Spleen (tissue), 13 donors: ENCODE results near the gene IDH1. TPM values are rescaled to one million over a fixed set of nuclear protein-coding genes. Genes with fewer than 3 reads are reported as not detected.

Experiments
- DNase-seq: peaks from one replicate; pipeline ENCODE4 v3.0.0-alpha.2; 2020
- H3K27ac ChIP-seq, 8 donors: fragments of 200-600 bp; sonication (generic) in 7 of 8; 1 replicate in 4 of 8; 2 replicates in 4 of 8; pipeline versions ENCODE4 v1.5.0 to v1.8.0; 2016 to 2021; ENCODE audit warnings: inconsistent platforms in 4 of 8, mild to moderate bottlenecking in 4 of 8, moderate library complexity in 1 of 8
- H3K27me3 ChIP-seq, 7 donors: fragments of 200-600 bp; sonication (generic) in 6 of 7; replicated peaks in 1 of 7; 1 replicate in 4 of 7; 2 replicates in 3 of 7; pipeline versions ENCODE4 v1.5.0 to v1.8.0; 2016 to 2021; ENCODE audit warnings: inconsistent platforms in 3 of 7, mild to moderate bottlenecking in 1 of 7
- H3K36me3 ChIP-seq, 6 donors: fragments of 200-600 bp; sonication (generic) in 5 of 6; 1 replicate in 4 of 6; 2 replicates in 2 of 6; pipeline versions ENCODE4 v1.5.0 to v1.8.0; 2016 to 2021; ENCODE audit warnings: inconsistent platforms in 2 of 6
- H3K4me1 ChIP-seq, 6 donors: fragments of 200-600 bp; sonication (generic) in 5 of 6; 1 replicate in 3 of 6; 2 replicates in 3 of 6; pipeline versions ENCODE4 v1.5.0 to v1.8.0; 2016 to 2021; ENCODE audit warnings: inconsistent platforms in 3 of 6
- H3K4me3 ChIP-seq, 8 donors: fragments of 200-600 bp; sonication (generic) in 7 of 8; 1 replicate in 4 of 8; 2 replicates in 4 of 8; pipeline versions ENCODE4 v1.5.0 to v1.8.0; 2016 to 2021; ENCODE audit warnings: inconsistent platforms in 4 of 8, mild to moderate bottlenecking in 4 of 8, moderate library complexity in 2 of 8
- H3K9me3 ChIP-seq, 8 donors: fragments of 200-600 bp; sonication (generic) in 7 of 8; 1 replicate in 4 of 8; 2 replicates in 4 of 8; pipeline versions ENCODE4 v1.5.0 to v1.8.0; 2016 to 2021; ENCODE audit warnings: inconsistent platforms in 4 of 8
- CTCF ChIP-seq, 11 experiments: fragments of 200-600 bp in 7 of 11; fragments of 450-650 bp in 4 of 11; sonication (generic) in 4 of 11; IDR thresholded peaks in 8 of 11; conservative IDR thresholded peaks in 3 of 11; 1 replicate in 7 of 11; 2 replicates in 4 of 11; pipeline versions ENCODE4 v1.4.0 to v1.8.0; 2016 to 2021; ENCODE audit warnings: antibody characterized with exemption in 11 of 11, inconsistent platforms in 4 of 11, mild to moderate bottlenecking in 1 of 11
- POLR2A ChIP-seq, 3 donors: fragments of 450-650 bp; IDR thresholded peaks; one replicate each; pipeline ENCODE4 v1.5.1; 2017; ENCODE audit warnings: antibody characterized with exemption in 3 of 3, mild to moderate bottlenecking in 1 of 3
- POLR2AphosphoS5 ChIP-seq, 3 donors: sonication (generic); formaldehyde crosslinking; IDR thresholded peaks; one replicate each; pipeline ENCODE4 v1.5.1; 2017; ENCODE audit warnings: antibody characterized with exemption in 3 of 3
- WGBS, 5 donors: extraction: QIAGEN DNeasy Blood & Tissue Kit in 3 of 5; methylation state at CpG; one replicate each; pipeline versions ENCODE4 v1.1.5 to v1.1.7; 2013 to 2018; 5-methylcytosine and 5-hydroxymethylcytosine counted together
- intact Hi-C: fragments of 100-400 bp; cut with DNase I; formaldehyde crosslinking; loops from one replicate; pipeline ENCODE4 v1.15.0; 2023; ENCODE audit warnings: low total_unique reads
- long read RNA-seq, 2 donors: transcript quantifications; one replicate each; lab custom pipeline, GENCODE V29; 2026
- polyA plus RNA-seq, 3 donors: library from polyadenylated mRNA; stranded (reverse); fragments of 200-250 nt; gene quantifications; one replicate each; pipeline ENCODE4 v1.2.1, GENCODE V29; 2013
- total RNA-seq, 7 donors: library from RNA; depleted of rRNA in 3 of 7; stranded (reverse); fragments of >200 nt in 3 of 7; fragmentation: NEBNext Ultra II Directional in 4 of 7; extraction: Animal tissue kit (Norgen Biotek cat#: 25700) in 4 of 7; gene quantifications; one replicate each; pipeline versions ENCODE4 v1.1.0 to v1.2.1, GENCODE V29; 2016 to 2021
- donor health status: healthy with polysubstance abuse.
- donor health status: DM: no; HTN: no; CAD: no; lungs with moderate emphysema.
- donor health status: DM: no; HTN: no; CAD: no.
- donor health status: Bipolar disorder and iron deficiency.
- donor health status: healthy.
- donor health status: DM: no; HTN: no; CAD: no.
- donor health status: DM: yes; HTN: yes; CAD: no.

Gene IDH1
- 100 to 1,000 TPM in 1 of 7 donors, 10 to 100 TPM in 6; 49.9 to 101 (median 88.3) TPM for total RNA-seq
- 10 to 100 TPM; 26.8 to 49.3 (median 41.3) TPM for polyA plus RNA-seq
- long read RNA-seq, donor 1, transcript IDH1-201 (10 exons, 2,382 nt) = major isoform, 33 of 42 reads
- long read RNA-seq, donor 1, partial matches to known transcripts = 0 of 42 reads
- long read RNA-seq, donor 1, other reads (novel, unspliced or antisense) = 0 of 42 reads
- long read RNA-seq, donor 2, transcript IDH1-201 (10 exons, 2,382 nt) = major isoform, 18 of 22 reads
- long read RNA-seq, donor 2, partial matches to known transcripts = 0 of 22 reads
- long read RNA-seq, donor 2, other reads (novel, unspliced or antisense) = 0 of 22 reads

- Histone ChIP-seq H3K27ac (peak within 1 kb of the TSS; percentile 64 to 89 (median 84)), H3K4me3 (peak within 1 kb of the TSS; percentile 91 to 100 (median 98)), H3K4me1 (peaks cover 20 to 58% (median 45%) of the 10 kb centered on the region in 6 donors), H3K27me3 (no peaks in the 10 kb centered on the region), H3K36me3 (peaks cover 0 to 34% (median 9%) of the 10 kb centered on the region in 6 donors), H3K9me3 (no peaks in the 10 kb centered on the region)
- WGBS, 5 donors = 0% methylated on average over 34 to 48 of the region's 48 CpGs
- peak; percentile 96 for DNase-seq
- intact Hi-C loops = loop anchor here (5.0 kb wide), 1 partner anchor 78 kb away; no protein-coding TSS in a partner anchor
- no peak for TF ChIP-seq POLR2A (IDR thresholded peaks at IDR 0.05)
- peak; percentile 77 to 84 (median 82) for TF ChIP-seq POLR2AphosphoS5 (IDR thresholded peaks at IDR 0.05)
- TF ChIP-seq CTCF (IDR thresholded peaks at IDR 0.05 in 8 of 11, conservative IDR thresholded peaks at IDR 0.05 in 3 of 11) = peak in 8 of 11 experiments; percentile 11 to 57 (median 46)
These were observed at the start of gene IDH1 for GRCh38 chr2:208254871-208255556. IDH1 (minus strand) TSS chr2:208255071; CDS start chr2:208251551, 3,520 bp downstream.

- no peaks in the 10 kb centered on the region for H3K4me1 ChIP-seq
- intact Hi-C loops = no loop called here
- DNase-seq = no peak
- no peak overlapping the region for H3K4me3 ChIP-seq
- H3K9me3 ChIP-seq = no peaks in the 10 kb centered on the region
- no peaks in the 10 kb centered on the region for H3K27me3 ChIP-seq
- peaks cover 0 to 99% (median 67%) of the 10 kb centered on the region in 6 donors for H3K36me3 ChIP-seq
- H3K27ac ChIP-seq = no peak overlapping the region
- 93 to 97% (median 95%) methylated on average over 4 of the region's 4 CpGs for WGBS, 5 donors
- TF ChIP-seq CTCF (IDR thresholded peaks at IDR 0.05 in 8 of 11, conservative IDR thresholded peaks at IDR 0.05 in 3 of 11) (no peak), POLR2A (IDR thresholded peaks at IDR 0.05) (no peak), POLR2AphosphoS5 (IDR thresholded peaks at IDR 0.05) (no peak)
These were observed 49.3 kb upstream of the IDH1 start for GRCh38 chr2:208304157-208304556.

- Histone ChIP-seq H3K27me3 (no peaks in the 10 kb centered on the region), H3K4me3 (no peak overlapping the region), H3K27ac (no peak overlapping the region), H3K4me1 (peaks cover 0 to 17% (median 3%) of the 10 kb centered on the region in 6 donors), H3K9me3 (no peaks in the 10 kb centered on the region), H3K36me3 (peaks cover 0 to 89% (median 70%) of the 10 kb centered on the region in 6 donors)
- no peak for TF ChIP-seq POLR2AphosphoS5 (IDR thresholded peaks at IDR 0.05)
- TF ChIP-seq POLR2A (IDR thresholded peaks at IDR 0.05) = no peak
- TF ChIP-seq CTCF (IDR thresholded peaks at IDR 0.05 in 8 of 11, conservative IDR thresholded peaks at IDR 0.05 in 3 of 11) = no peak
- WGBS, 5 donors = 94 to 99% (median 98%) methylated on average over 5 of the region's 5 CpGs
- intact Hi-C loops = no loop called here
- DNase-seq = no peak
These were observed 46.2 kb upstream of the IDH1 start for GRCh38 chr2:208300847-208301618.
